ENCODE data around the gene ANO10. TPM values are rescaled to one million over a fixed set of nuclear protein-coding genes. Genes with fewer than 3 reads are reported as not detected.

The ANO10 gene
- total RNA-seq: 25.3 and 45.6 TPM in 2 replicates

GRCh38 chr3:43621656-43622432, at the start of gene ANO10:
TSS of gene ANO10 (minus strand) at chr3:43622011. CDS start at chr3:43605852, 16,159 bp downstream.

Other genes starting within 250 kb of the ANO10 start
- 16.9 and 30.5 TPM in 2 replicates for gene ABHD5, start 68.9 kb upstream of the ANO10 start, total RNA-seq